Hematopoietic multipotent progenitor cell treated with erythropoietin and hydrocortisone succinate and interleukin-3 and kit ligand, for 17 days (in vitro differentiated cells): ENCODE data around the gene MFSD6.

Experiments used
- DNase-seq: peaks from one replicate; pipeline ENCODE4 v3.0.0-alpha.2; 2015; ENCODE audit warnings: low spot score

The MFSD6 gene

DNA sequence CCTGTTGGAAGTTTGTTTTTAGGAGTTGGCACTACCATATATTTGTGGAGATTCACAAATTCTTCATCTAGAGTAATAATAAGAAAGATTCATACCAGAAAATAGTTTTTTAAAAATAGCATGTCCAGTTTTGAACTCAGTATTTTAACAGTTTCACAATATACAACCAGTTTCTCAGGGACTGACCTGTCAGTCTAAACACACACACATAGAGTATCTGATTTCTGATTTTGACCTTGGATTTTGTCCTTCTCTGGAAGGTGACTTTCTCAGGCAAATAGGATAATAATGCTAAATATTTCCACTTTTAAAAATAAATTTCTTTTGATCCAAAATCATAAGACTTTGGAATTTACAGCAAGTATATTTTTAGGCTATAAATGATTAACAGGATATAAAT, 32.0 kb downstream of the MFSD6 start:
- no peak for DNase-seq

DNA sequence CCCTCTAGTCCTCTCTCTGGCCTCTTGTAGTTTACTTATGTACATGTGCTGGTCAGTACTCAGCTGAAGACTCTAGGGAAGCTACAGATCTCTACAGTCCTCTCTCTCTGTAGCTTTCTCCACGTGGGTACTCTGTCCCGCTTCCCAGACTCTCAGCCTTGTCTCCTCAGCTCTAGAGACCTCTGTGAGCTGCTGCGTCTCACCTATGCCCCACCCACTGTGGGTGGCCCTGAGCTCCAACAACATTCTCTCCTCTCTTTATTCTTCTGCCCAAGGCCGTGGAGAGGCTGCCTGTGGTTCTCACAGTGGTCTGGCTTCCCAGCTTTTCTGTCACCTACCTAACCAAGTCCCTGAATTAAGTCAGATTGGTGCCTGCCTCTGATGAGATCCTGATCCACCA, 33.4 kb downstream of the MFSD6 start:
- no peak for DNase-seq

GRCh38 chr2:190443055-190443454, 34.9 kb downstream of the MFSD6 start:
- no peak for DNase-seq

- no peak for DNase-seq
Observed at GRCh38 chr2:190443778-190444481, 35.8 kb downstream of the MFSD6 start.

DNA sequence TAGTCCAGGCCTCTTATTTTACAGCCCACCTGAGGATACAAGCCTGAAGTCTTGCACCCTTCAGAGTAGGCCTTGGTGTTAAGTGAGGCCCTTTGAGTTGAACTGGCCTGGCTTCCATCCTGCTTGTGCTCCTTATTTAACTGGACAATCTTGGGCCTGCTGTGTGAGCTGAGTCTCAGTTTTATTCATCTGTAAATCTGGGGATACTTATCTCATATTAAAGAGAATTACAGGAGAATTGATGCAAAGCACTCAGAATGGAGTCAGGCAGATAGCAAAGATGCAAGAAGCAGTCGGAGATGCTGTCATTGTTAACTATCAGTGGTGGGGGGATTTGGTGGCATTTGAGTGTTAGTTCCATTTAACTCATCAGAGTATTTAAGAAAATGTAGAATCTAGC, 36.8 kb downstream of the MFSD6 start:
- no peak for DNase-seq

DNA sequence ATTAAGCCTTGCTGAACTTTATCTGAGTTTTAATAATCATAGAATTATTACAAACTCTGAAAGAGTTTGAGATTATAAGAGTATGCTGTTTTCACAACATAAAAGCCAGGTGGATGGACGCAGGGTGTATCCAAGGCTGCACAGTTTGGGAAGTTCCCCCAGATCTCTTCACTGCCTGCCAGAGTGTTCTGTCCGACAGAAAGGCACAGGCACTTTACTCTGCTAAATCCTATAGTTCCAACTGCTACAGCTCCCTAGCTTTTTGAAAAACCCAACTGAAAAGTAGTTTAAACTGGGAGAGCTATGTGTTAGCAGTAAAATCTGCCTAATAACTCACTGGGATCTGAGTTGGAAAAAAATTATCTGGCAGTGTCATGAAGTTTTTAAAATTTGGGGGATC, 38.0 kb downstream of the MFSD6 start:
- no peak for DNase-seq

GRCh38 chr2:190446750-190447516, 38.8 kb downstream of the MFSD6 start:
- DNase-seq: no peak

GRCh38 chr2:190447766-190448165, 39.6 kb downstream of the MFSD6 start:
- no peak for DNase-seq

DNA sequence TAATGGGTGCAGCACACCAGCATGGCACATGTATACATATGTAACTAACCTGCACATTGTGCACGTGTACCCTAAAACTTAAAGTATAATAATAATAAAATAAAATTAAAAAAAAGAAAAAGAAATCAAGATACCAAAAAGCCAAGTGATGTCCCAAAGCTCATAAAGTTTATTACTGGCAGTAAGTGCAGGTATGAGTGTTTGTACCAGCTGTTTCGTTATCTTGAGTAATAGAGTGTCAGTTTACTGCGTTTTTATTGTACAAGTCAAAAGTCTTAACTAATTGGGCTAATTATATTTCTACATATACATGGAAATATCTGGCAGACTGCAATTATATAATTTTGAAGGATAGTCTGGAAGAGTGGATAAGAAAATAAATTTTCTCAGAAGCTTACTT, 41.8 kb downstream of the MFSD6 start:
- DNase-seq: no peak

DNA sequence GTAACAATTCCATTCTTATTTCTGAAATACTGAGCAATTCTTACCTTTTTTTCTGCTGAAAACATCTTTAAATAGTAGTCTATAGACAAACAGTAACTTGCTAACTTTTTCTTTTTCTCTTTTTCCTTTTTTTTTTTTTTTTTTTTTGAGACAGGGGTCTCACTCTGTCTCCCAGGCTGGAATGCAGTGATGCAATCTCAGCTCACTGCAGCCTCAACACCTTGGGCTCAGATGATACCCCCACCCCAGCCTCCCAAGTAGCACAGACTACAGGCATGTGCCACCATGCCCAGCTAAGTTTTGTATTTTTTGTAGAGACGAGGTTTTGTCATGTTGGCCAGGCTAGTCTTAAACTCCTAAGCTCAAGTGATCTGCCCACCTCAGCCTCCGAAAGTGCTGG, 42.2 kb downstream of the MFSD6 start:
- no peak for DNase-seq

GRCh38 chr2:190451561-190452176, 43.5 kb downstream of the MFSD6 start:
- DNase-seq: no peak

- DNase-seq: no peak
Observed at GRCh38 chr2:190452433-190452832, 44.3 kb downstream of the MFSD6 start.

DNA sequence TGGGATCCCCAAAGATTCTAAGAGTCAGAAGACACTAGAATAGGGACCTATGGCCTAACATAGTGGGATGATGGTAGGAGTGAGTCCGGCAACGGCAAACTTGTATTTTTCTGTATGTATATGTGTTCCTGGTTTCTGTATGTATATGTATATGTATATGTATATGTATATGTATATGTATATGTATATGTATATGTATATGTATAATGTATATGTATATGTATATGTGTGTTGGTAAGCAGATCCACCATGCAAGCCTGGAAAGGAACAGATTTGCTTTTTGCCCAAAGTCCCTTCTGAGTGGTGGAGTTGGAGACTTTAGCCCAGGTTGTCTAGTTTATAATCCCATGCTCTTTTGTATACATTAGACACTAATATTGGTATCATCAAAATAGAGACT, 46.6 kb downstream of the MFSD6 start:
- DNase-seq: no peak

- no peak for DNase-seq
Observed at GRCh38 chr2:190455358-190456095, 47.4 kb downstream of the MFSD6 start.

GRCh38 chr2:190456833-190457232, 48.7 kb downstream of the MFSD6 start:
- no peak for DNase-seq

- DNase-seq: no peak
Observed at GRCh38 chr2:190457256-190457655, 49.1 kb downstream of the MFSD6 start.

DNA sequence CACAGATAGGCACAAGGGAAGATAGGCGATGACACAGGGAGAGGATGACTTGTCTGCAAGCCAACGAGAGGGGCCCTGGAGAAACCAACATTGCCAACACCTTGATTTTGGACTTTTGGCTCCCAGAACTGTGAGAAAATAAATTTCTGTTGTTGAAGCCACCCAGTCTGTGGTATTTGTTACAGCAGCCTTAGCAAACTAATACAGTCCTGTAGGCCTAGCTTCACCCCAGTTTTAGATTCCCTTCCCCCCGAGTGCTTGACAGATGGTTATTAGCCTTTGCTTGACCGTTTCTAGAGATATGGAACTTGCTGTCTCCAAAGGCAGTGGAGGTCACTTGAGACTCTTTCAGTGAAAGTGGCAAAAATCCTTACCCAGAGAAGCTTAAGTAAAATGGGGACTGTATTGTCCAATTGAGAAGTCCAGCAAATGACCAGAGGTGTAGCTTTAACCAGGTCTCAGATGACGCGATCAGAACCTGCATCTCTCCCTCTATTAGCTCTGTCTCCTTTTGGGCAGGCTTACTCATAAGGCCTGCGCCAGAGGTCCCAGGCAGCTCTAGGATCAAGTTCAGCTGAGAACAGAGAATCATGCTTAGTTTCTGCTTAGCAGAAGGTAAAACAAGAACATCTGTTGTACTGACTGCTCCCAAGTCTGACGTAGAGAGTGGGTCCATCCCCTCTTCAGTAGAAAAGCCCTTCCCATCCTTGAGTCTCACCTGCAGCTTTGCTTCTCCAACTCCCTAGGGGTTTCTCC, 50.4 kb downstream of the MFSD6 start:
- DNase-seq: no peak

DNA sequence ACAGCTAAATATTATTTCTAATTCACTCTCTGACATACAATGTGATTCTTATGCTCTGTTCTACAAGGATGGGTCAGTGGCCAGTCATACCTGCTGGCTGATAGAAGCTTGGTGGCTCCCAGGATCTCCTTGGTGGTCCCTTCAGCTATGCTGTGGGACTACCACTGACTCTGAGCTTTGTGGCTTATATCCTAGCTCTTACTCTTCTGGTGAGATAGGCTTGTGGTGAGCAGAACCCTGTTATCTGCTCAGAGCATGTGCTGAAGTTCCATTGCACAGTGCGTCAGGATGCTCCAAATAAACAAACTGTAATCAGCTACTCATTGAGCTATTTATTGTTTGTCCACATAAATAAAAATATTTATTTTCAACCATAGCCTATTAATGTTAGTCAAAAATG, 51.7 kb downstream of the MFSD6 start:
- peak; percentile 78 for DNase-seq

GRCh38 chr2:190460487-190460886, 52.3 kb downstream of the MFSD6 start:
- DNase-seq: peak; percentile 58

DNA sequence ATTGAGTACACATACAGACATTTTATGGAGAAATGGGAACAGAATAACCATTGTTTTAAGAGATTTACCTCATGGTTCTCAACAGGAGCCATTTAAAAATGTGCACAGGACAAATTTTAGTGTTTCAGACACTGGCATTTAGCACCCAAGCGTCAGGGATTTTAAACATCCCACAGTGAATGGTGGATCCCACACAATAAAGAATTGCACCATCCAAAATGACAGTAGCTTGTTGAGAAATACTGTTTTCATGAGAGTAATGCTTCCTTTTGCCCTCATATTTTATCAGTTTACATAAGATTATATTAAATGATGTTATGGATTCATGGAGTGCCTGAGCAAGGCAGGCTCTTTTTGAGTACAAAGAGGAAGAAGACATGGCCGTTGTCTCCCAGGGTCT, 54.0 kb downstream of the MFSD6 start:
- no peak for DNase-seq

- DNase-seq: peak; percentile 64
Observed at GRCh38 chr2:190462611-190463010, 54.5 kb downstream of the MFSD6 start.

DNA sequence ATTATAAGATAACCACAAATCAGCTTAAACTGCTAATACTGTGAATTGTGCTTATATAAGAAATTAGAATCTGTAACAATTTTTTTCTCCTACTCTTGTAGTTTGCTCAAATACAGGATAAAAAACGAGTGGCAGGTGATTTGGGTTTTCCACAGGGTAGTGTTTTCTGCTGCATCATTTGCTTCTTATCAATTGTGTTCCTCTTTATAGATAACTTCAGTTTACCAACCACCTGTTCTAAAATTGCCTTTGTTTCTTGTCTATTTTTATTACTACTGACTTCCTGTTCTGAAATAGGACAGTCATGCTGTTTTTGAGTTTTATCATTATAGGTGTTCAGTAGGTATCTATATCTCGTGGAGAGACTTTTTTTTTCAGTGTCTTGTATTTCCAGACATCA, 56.9 kb downstream of the MFSD6 start:
- DNase-seq: peak; percentile 36
